ENCODE measurements around the gene EPAS1.

- TF ChIP-seq, protein P1, sequence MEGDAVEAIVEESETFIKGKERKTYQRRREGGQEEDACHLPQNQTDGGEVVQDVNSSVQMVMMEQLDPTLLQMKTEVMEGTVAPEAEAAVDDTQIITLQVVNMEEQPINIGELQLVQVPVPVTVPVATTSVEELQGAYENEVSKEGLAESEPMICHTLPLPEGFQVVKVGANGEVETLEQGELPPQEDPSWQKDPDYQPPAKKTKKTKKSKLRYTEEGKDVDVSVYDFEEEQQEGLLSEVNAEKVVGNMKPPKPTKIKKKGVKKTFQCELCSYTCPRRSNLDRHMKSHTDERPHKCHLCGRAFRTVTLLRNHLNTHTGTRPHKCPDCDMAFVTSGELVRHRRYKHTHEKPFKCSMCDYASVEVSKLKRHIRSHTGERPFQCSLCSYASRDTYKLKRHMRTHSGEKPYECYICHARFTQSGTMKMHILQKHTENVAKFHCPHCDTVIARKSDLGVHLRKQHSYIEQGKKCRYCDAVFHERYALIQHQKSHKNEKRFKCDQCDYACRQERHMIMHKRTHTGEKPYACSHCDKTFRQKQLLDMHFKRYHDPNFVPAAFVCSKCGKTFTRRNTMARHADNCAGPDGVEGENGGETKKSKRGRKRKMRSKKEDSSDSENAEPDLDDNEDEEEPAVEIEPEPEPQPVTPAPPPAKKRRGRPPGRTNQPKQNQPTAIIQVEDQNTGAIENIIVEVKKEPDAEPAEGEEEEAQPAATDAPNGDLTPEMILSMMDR (IDR thresholded peaks at IDR 0.05): no peak
- TF ChIP-seq POLR2A (IDR thresholded peaks at IDR 0.05): peak; percentile 25 to 49
Observed at GRCh38 chr2:46315103-46315890, 18.1 kb downstream of the EPAS1 start.

Data from uterus (tissue), 2 donors.